Measurements from ENCODE around the gene FTSJ3. TPM values are rescaled to one million over a fixed set of nuclear protein-coding genes. Genes with fewer than 3 reads are reported as not detected.
A peak's percentile ranks its signal among the peaks of the same experiment; 100 is the strongest.

Gene FTSJ3
- total and polyA plus RNA-seq, 2 of the 13 experiments (the other 11 are each of a cell fraction or from before 2014, with no cell fraction given): 26.0 to 64.2 TPM

GRCh38 chr17:63805591-63805990, 21.9 kb downstream of the FTSJ3 start:
- intact Hi-C loops (cut with micrococcal nuclease; ENCODE audit: unreplicated experiment): no loop called here
- no peak for ATAC-seq
- TF ChIP-seq ZNF766 (CRISPR knock-in tag; IDR thresholded peaks at IDR 0.05; ENCODE audit: borderline replicate concordance): no peak
- TF ChIP-seq ZBTB38 (CRISPR knock-in tag; IDR thresholded peaks at IDR 0.05): no peak
- TF ChIP-seq SKI (IDR thresholded peaks at IDR 0.05; ENCODE audit: partially characterized antibody): no peak
- TF ChIP-seq ZNF180 (CRISPR knock-in tag; IDR thresholded peaks at IDR 0.05; ENCODE audit: borderline replicate concordance, low read depth): no peak
- TF ChIP-seq, protein P1, sequence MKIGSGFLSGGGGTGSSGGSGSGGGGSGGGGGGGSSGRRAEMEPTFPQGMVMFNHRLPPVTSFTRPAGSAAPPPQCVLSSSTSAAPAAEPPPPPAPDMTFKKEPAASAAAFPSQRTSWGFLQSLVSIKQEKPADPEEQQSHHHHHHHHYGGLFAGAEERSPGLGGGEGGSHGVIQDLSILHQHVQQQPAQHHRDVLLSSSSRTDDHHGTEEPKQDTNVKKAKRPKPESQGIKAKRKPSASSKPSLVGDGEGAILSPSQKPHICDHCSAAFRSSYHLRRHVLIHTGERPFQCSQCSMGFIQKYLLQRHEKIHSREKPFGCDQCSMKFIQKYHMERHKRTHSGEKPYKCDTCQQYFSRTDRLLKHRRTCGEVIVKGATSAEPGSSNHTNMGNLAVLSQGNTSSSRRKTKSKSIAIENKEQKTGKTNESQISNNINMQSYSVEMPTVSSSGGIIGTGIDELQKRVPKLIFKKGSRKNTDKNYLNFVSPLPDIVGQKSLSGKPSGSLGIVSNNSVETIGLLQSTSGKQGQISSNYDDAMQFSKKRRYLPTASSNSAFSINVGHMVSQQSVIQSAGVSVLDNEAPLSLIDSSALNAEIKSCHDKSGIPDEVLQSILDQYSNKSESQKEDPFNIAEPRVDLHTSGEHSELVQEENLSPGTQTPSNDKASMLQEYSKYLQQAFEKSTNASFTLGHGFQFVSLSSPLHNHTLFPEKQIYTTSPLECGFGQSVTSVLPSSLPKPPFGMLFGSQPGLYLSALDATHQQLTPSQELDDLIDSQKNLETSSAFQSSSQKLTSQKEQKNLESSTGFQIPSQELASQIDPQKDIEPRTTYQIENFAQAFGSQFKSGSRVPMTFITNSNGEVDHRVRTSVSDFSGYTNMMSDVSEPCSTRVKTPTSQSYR (CRISPR knock-in tag; IDR thresholded peaks at IDR 0.05; ENCODE audit: borderline replicate concordance): no peak
- no peak for TF ChIP-seq ZFP36L2 (CRISPR knock-in tag; IDR thresholded peaks at IDR 0.05)
- TF ChIP-seq ZNF136 (CRISPR knock-in tag; IDR thresholded peaks at IDR 0.05; ENCODE audit: low read depth): no peak
- no peak for TF ChIP-seq NFIC (IDR thresholded peaks at IDR 0.05; ENCODE audit: low read length)
- TF ChIP-seq ZNF451 (CRISPR knock-in tag; IDR thresholded peaks at IDR 0.05): no peak
- no peak for TF ChIP-seq NFRKB (IDR thresholded peaks at IDR 0.05)
- TF ChIP-seq IRF2 (CRISPR knock-in tag; IDR thresholded peaks at IDR 0.05): no peak
- TF ChIP-seq, protein P2, sequence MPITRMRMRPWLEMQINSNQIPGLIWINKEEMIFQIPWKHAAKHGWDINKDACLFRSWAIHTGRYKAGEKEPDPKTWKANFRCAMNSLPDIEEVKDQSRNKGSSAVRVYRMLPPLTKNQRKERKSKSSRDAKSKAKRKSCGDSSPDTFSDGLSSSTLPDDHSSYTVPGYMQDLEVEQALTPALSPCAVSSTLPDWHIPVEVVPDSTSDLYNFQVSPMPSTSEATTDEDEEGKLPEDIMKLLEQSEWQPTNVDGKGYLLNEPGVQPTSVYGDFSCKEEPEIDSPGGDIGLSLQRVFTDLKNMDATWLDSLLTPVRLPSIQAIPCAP (CRISPR knock-in tag; IDR thresholded peaks at IDR 0.05; ENCODE audit: low read depth): no peak
- no peak for TF ChIP-seq SP5 (CRISPR knock-in tag; IDR thresholded peaks at IDR 0.05; ENCODE audit: borderline replicate concordance, low read depth)
- TF ChIP-seq ZNF850 (CRISPR knock-in tag; conservative IDR thresholded peaks at IDR 0.05): no peak
- TF ChIP-seq FOXA3 (CRISPR knock-in tag; IDR thresholded peaks at IDR 0.05): no peak
- TF ChIP-seq, protein P3, sequence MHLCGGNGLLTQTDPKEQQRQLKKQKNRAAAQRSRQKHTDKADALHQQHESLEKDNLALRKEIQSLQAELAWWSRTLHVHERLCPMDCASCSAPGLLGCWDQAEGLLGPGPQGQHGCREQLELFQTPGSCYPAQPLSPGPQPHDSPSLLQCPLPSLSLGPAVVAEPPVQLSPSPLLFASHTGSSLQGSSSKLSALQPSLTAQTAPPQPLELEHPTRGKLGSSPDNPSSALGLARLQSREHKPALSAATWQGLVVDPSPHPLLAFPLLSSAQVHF (CRISPR knock-in tag; IDR thresholded peaks at IDR 0.05): no peak
- Histone ChIP-seq H3K27me3 (ENCODE audit: control insufficient read depth in 1 of 2, insufficient read depth in 2 of 2, low read length in 2 of 2) (no peaks in the 10 kb centered on the region), H3K36me3 (replicated peaks in 1 of 2; ENCODE audit: control insufficient read depth in 1 of 2, insufficient read depth in 2 of 2, low read length in 2 of 2) (peaks cover 42 to 95% of the 10 kb centered on the region in 2 experiments), H3K27ac (ENCODE audit: extremely low read length, insufficient read depth, low read length) (no peak overlapping the region), H3K9ac (ENCODE audit: insufficient read depth, low read depth, low read length) (no peak overlapping the region), H3K9me3 (ENCODE audit: low read length) (no peaks in the 10 kb centered on the region), H3K4me1 (ENCODE audit: insufficient read depth, low read length) (no peaks in the 10 kb centered on the region), H4K20me1 (ENCODE audit: insufficient read depth, low read length) (no peaks in the 10 kb centered on the region), H3K4me2 (ENCODE audit: low read depth, low read length) (no peak overlapping the region), H3K79me2 (ENCODE audit: insufficient read depth, low read length) (no peaks in the 10 kb centered on the region), H3K4me3 (replicated peaks in 1 of 3; ENCODE audit: insufficient read depth in 1 of 3, low read depth in 2 of 3, low read length in 3 of 3) (no peak overlapping the region), H2AFZ (ENCODE audit: low read length) (no peak overlapping the region)
- FAIRE-seq: no peak
- POLR2A ChIA-PET: no interaction called here
- WGBS (ENCODE audit: low lambda C conversion rate): 87% methylated on average over 2 of the region's 2 CpGs
- CTCF ChIA-PET (ENCODE audit: low intra/inter-chr PET ratio, low total read pairs): no interaction called here
- in situ Hi-C loops (cut with HindIII; ENCODE audit: extremely low pct_ligation_motif_present, low pct_unique_long_range_greater_than_20kb): no loop called here
- no peak for DNase-seq (ENCODE audit: low spot score)
- BruUV-seq (replicated peaks): TSS peak; percentile 30

Data from HepG2 (cell line).